ENCODE data around the gene NET1. TPM values are rescaled to one million over a fixed set of nuclear protein-coding genes. Genes with fewer than 3 reads are reported as not detected.

Gene NET1
- total RNA-seq, 1 experiment from 2014 or later = 9.3 TPM

DNA sequence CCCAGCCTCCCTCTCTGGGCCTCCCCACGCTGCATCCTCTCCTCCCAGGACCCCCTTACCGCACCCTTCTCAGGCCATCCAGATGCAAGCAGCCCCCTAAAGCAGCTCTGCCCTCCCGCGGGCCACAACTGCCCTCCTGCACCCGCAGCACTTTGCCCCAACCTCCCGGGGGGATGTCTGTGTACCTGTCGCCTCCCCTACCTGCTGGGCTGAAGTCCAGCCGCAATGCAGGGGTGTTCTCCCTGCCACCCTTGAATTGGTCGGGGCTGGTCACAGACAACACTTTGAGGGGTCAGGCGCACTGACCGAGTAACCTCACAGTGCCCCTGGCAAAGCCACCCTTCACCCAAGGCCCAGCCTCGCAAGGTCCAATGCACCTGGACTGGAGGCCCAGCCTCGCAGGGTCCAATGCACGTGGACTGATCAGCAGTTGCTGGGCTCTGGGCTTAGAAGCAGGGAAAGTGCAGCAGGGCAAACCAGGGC is 95.3 kb downstream of the NET1 start:
- Histone ChIP-seq H3K9me3 (no peaks in the 10 kb centered on the region), H3K36me3 (no peaks in the 10 kb centered on the region), H3K27me3 (no peaks in the 10 kb centered on the region), H3K4me3 (no peak overlapping the region)
- no peak for DNase-seq

DNA sequence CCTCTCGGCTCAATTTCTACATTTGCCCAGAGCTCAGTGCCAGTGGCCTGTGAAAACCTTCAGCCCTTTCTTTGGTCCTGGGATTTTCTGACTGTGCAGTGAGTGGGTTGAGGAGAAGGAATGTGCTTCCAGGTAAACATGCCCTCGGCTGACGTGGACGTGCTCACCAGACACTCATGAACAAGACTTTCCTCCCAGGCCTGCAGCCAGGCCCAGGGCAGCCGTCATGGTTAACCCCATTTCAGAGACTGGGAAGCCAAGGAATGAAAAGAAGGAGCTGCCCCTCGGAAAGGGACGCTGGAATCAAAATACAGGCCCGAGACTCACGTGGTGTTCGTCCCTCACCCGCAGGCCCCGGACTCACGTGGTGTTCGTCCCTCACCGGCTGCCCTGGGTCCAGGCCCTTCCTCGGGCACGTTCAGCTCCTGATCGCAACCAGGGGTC is 95.8 kb downstream of the NET1 start:
- no peak for DNase-seq
- no peak overlapping the region for H3K4me3 ChIP-seq
- no peaks in the 10 kb centered on the region for H3K36me3 ChIP-seq
- no peaks in the 10 kb centered on the region for H3K9me3 ChIP-seq
- no peaks in the 10 kb centered on the region for H3K27me3 ChIP-seq

Other genes starting within 250 kb of the NET1 start
- not detected in 2 replicates for gene AKR1C8, start 227.4 kb upstream of the NET1 start, total RNA-seq (2014; rRNA removed; shearing (Covaris generic); ENCODE audit: low replicate concordance)
- gene AKR1C4, start 215.7 kb upstream of the NET1 start, total RNA-seq (2014; rRNA removed; shearing (Covaris generic); ENCODE audit: low replicate concordance) = not detected in 2 replicates
- not detected in 2 replicates for gene UCN3, start 47.6 kb upstream of the NET1 start, total RNA-seq (2014; rRNA removed; shearing (Covaris generic); ENCODE audit: low replicate concordance)
- gene TUBAL3, start 7.7 kb upstream of the NET1 start, total RNA-seq (2014; rRNA removed; shearing (Covaris generic); ENCODE audit: low replicate concordance) = not detected in 2 replicates
- gene CALML5, start 87.0 kb downstream of the NET1 start, total RNA-seq (2014; rRNA removed; shearing (Covaris generic); ENCODE audit: low replicate concordance) = not detected in 2 replicates
- not detected in 2 replicates for gene CALML3, start 112.4 kb downstream of the NET1 start, total RNA-seq (2014; rRNA removed; shearing (Covaris generic); ENCODE audit: low replicate concordance)

All from MG63 (cell line).